Endothelial cell of umbilical vein (primary cell): ENCODE data around the gene VTA1.

ENCODE experiments used
- CTCF ChIP-seq, 2 donors: IDR thresholded peaks; 1 replicate in 1 of 2; 2 replicates in 1 of 2; pipeline ENCODE4 v1.5.1; 2011; ENCODE audit warnings: low read length in 2 of 2, mild to moderate bottlenecking in 2 of 2, moderate library complexity in 2 of 2, control low read depth in 1 of 2, inconsistent platforms in 1 of 2, low read depth in 1 of 2; ENCODE audit not compliant: insufficient read depth in 1 of 2; ENCODE audit errors: extremely low read depth in 1 of 2
- EZH2 ChIP-seq: IDR thresholded peaks from 2 replicates; pipeline ENCODE4 v1.6.1; 2012; ENCODE audit warnings: borderline replicate concordance, low read depth, mild to moderate bottlenecking, moderate library complexity, low read length, inconsistent platforms; ENCODE audit not compliant: severe bottlenecking

GRCh38 chr6:142162780-142163179 is 15.7 kb downstream of the VTA1 start:
- TF ChIP-seq CTCF (IDR thresholded peaks at IDR 0.05; ENCODE audit: extremely low read depth in 1 of 2, insufficient read depth in 1 of 2, low read depth in 1 of 2, low read length in 2 of 2), result no peak
- no peak for TF ChIP-seq EZH2
